ENCODE measurements around the gene PIGC. TPM values are rescaled to one million over a fixed set of nuclear protein-coding genes. Genes with fewer than 3 reads are reported as not detected.

PIGC gene
- total RNA-seq, 4 donors from 2014 or later = 10.8 to 23.1 (median 18.1) TPM

GRCh38 chr1:172391976-172392375, 51.9 kb downstream of the PIGC start:
- Histone ChIP-seq H3K27me3 (no peaks in the 10 kb centered on the region), H3K4me3 (no peak overlapping the region), H3K27ac (no peak overlapping the region), H3K36me3 (no peaks in the 10 kb centered on the region), H3K9me3 (no peaks in the 10 kb centered on the region), H3K4me1 (peaks cover 11 to 42% (median 20%) of the 10 kb centered on the region in 3 donors)
- intact Hi-C loops (cut with DNase I) = loop anchor here (10.0 kb wide), 1 partner anchor 107 kb away; no protein-coding TSS in a partner anchor
- DNase-seq = no peak
- TF ChIP-seq POLR2A (IDR thresholded peaks at IDR 0.05) = no peak
- TF ChIP-seq, protein P1, sequence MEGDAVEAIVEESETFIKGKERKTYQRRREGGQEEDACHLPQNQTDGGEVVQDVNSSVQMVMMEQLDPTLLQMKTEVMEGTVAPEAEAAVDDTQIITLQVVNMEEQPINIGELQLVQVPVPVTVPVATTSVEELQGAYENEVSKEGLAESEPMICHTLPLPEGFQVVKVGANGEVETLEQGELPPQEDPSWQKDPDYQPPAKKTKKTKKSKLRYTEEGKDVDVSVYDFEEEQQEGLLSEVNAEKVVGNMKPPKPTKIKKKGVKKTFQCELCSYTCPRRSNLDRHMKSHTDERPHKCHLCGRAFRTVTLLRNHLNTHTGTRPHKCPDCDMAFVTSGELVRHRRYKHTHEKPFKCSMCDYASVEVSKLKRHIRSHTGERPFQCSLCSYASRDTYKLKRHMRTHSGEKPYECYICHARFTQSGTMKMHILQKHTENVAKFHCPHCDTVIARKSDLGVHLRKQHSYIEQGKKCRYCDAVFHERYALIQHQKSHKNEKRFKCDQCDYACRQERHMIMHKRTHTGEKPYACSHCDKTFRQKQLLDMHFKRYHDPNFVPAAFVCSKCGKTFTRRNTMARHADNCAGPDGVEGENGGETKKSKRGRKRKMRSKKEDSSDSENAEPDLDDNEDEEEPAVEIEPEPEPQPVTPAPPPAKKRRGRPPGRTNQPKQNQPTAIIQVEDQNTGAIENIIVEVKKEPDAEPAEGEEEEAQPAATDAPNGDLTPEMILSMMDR (IDR thresholded peaks at IDR 0.05) = no peak
- 92 to 100% methylated on average over 1 of the region's 1 CpG for WGBS, 2 donors

Other genes starting within 250 kb of the PIGC start
- not detected for gene C1orf105, start 23.4 kb downstream of the PIGC start, total RNA-seq
- gene SUCO, start 89.1 kb upstream of the PIGC start, total RNA-seq = 10 to 100 TPM; 18.6 to 26.9 (median 23.4) TPM
- under 1 TPM in 3 of 4 donors, not detected in 1; 0.15 to 0.57 (median 0.21) TPM for gene FASLG, start 215.0 kb upstream of the PIGC start, total RNA-seq